ENCODE measurements around the gene CHD6.

DNA sequence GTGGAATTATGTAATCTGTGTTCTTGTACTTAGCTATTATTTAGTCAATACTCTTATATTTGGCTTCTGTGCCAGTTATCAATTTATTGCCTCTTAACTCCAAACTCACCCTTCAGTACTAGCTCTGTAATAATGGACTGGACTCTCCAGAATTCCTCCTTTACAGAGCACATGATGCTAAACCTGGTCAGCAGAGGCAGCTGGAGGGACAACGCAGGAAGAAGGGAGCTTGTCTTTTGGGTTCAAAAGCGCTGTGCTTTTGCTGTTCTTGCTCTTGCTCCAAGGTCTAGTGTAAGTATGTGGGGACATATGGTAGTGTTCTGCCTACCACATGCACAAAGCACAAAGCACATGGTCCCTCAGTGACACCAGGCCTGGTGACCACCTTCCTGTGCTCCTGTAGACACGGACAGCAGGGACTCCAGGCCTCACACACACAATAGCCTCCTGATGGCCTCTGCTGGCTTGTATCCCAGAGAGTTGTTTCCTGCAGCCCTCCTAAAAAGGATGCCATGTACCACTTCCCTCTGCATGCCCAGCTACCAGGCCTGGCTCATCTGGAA is 46.1 kb downstream of the CHD6 start:
- no peak for TF ChIP-seq TAF1 (IDR thresholded peaks at IDR 0.05; ENCODE audit: low read depth)
- no peak for TF ChIP-seq TCF12 (IDR thresholded peaks at IDR 0.05; ENCODE audit: low read depth)
- TF ChIP-seq RAD21 (IDR thresholded peaks at IDR 0.05; ENCODE audit: low read depth) = peak; percentile 22; the same call in 1 of the 2 replicates
- TF ChIP-seq NFIC (IDR thresholded peaks at IDR 0.05) = no peak
- TF ChIP-seq CEBPB (IDR thresholded peaks at IDR 0.05) = no peak
- TF ChIP-seq ZBTB7A (IDR thresholded peaks at IDR 0.05; ENCODE audit: low read depth) = no peak
- TF ChIP-seq, protein P1, sequence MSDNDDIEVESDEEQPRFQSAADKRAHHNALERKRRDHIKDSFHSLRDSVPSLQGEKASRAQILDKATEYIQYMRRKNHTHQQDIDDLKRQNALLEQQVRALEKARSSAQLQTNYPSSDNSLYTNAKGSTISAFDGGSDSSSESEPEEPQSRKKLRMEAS (IDR thresholded peaks at IDR 0.05) = no peak

Measured in Ishikawa (cell line).